ENCODE data around the gene MORC2.
A peak's percentile ranks its signal among the peaks of the same experiment; 100 is the strongest.

MORC2 gene

DNA sequence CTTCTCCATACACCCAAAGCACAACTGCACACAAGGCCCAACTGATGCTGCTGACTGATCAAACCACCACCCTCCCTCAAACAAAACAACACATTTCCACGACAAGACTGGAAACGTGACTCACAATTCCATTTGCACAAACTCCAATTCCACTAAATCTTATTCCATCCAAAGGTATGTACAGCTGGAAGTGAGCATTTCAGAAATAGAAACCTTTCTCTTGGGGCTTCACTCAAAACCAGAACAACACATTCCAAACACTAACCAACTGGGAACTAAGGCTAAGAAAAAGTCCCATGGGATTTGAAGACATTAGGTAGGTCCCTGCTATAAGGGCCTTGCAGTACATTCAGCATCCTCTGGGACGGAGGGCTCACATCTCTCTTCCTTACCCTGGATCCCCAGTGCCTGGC, 19.6 kb downstream of the MORC2 start:
- DNase-seq = no peak

GRCh38 chr22:30947816-30948454, 20.6 kb downstream of the MORC2 start:
- no peak for DNase-seq

DNA sequence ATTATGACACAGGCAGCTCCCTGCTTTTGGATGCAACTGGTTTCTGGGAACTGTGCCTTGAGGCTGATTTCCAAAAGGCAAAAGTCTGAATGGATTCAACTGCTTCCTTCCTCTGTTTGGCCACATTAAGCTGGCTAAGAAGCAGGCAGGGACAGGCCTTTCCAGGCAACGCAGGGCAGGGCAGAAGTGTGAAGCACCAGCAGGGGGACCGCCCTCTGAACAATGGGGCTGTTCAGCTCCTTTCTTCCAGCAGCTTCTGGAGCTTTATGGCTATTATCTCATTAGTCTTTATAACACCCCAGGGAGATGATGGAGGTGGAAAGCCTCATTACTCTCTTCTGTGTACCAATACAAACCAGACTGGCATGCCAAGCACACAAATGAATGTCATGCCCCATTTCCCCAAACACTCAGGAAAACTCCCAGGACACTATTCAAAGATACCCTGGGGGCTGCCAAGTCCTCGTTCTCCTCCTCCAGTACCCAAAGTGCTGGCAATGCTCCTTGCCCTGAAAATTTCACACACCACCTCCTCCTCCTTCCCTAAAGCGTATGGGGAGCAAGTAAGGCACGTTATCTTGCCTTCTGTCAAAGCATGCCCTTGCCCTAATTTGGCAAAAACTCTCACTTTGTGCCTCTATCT, 21.3 kb downstream of the MORC2 start:
- DNase-seq = no peak

- no peak for DNase-seq
These were observed 22.2 kb downstream of the MORC2 start for GRCh38 chr22:30946354-30946753.

DNA sequence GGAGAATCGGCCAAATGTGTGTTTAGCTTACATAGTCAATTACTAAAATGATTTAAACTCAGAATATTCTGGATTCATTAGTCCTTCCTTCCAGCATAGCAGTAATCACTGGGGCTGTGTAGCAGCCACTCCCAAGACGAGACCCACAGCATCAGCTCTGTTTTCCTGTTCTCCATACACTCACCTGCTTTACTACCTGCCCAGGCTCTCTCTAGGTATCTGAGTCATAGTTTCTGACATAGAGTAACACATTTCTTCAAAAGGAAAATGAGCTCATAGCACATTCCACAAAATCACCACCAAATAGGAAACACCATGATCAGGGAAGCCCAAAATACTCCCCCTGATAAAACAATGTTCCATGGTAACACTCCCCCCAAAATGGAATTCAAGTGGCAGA, 22.9 kb downstream of the MORC2 start:
- no peak for DNase-seq

DNA sequence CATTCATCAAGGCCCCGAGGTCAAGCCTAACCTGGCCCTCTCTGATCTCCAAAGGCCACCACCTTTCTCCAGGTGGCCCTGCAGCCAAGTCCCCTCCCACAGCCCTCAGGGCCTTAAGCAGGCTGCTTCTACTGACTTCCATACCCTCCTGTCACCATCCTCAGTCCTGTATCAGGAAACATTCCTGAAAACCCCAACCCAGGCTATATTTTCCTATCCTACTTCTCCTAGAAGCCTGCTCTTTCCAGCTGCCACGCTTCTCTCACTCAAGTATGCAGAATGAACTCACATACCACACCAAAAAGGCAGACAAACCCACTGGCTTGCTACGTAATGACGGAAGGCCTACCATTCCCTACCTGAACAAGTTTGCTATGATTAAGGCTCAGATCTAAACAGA, 23.6 kb downstream of the MORC2 start:
- no peak for DNase-seq

DNA sequence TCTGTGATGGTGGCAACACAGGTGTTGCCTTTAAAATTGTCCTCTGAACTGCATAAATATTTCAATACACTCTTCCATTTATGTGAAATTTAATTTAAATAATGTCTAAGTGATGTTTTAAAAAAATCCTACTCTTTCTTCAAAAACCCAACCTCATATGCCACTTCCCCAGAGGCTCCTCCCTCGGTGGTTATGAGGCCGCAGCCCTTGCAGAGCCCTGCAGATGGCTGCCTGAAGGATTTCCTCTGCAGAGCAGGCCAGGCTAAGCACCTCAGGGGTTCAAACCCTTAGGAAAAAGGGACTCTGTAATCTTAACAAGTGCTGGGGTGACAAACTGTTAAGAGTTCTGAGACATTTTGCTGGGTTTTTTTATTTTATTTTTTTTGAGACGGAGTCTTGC, 25.2 kb downstream of the MORC2 start:
- DNase-seq = no peak

- no peak for DNase-seq
These were observed 27.2 kb downstream of the MORC2 start for GRCh38 chr22:30941363-30941740.

DNA sequence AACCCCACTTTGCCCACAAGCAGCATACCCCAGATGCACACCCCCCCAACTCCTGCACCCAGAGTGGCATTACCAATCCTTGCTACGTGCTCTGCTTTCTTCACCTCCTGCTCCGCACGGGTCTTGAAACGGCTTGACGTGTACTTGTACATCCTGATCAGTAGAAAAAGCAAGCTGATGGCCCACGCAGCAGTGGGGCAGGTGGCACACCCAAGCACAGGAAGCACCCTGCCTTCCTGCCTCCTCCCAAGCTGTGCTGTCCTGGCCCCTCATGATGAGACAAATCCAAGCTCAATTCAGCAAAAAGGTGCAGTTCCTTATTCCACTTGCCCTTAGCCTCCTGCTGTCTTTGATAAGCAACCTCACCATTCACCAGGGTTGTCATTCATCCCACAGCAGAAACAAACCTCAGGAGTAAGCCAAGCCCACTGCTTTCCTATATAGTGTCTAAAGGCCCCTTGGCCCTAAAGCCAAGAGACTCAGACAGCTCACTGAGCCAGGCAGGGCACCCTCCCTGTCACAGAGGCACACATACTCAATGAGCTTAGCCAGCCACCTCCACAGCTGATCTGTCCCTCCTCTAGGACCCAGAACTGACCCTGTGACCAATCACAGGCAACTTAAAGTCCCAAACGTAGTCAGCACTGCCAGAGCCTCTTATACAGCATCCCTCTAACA, 27.8 kb downstream of the MORC2 start:
- no peak for DNase-seq

GRCh38 chr22:30934053-30934452, 34.5 kb downstream of the MORC2 start:
- DNase-seq = no peak

GRCh38 chr22:30933457-30933856, 35.1 kb downstream of the MORC2 start:
- DNase-seq = no peak

GRCh38 chr22:30932661-30933060, 35.9 kb downstream of the MORC2 start:
- DNase-seq = no peak

DNA sequence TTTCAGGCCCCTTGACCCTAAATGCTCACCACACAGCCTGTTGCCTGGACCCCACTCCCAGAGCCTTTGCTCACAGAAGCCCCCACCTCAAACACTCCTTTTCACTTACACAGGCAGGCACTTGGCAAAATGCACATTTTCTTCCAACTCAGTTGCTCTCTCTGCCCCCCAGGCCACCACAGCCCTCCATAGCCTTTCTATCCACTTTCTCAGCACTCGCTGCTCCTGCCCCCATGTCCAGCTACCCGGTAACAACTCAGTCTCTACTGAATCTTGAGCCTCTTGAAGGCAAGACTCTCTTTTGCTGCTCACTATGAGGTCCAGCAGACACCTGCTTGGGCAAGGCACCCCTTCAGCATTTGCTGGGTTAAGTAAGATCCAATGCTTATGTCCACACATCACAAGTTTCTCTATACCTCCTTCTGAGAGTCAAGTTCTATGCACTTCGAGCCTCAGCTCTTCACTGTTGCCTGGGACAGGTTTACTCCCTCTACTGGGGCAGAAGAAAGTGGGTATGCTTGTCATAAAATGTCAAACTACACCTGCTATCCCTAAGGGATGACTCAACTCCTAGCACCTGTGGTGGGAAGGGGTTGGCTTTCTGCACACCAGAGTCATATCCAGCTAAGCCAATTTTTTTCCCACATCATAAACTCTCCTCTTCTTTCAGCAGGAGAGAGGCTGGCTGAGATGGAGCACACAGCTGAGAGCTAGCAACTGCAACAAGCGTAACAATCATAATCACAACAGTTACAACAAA, 36.9 kb downstream of the MORC2 start:
- DNase-seq = no peak

DNA sequence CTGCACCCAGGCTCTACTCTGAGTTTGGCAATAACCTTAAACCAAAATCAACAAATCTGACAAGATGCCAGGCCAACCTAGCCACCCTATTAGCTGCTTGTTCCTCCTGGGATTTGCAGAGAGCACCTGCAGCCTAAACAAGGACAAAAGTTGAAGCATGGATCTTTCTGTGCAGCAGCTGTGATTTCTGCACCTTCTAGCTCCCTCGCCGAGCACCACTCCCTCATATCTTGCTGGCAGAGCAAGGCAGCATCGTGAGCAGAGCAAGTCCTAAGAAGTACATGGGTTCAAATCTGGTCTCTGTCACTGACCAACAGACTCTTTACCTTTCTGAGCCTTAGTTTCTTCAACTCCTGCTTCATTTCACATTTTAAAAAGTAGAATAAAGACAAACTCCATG, 38.3 kb downstream of the MORC2 start:
- no peak for DNase-seq

DNA sequence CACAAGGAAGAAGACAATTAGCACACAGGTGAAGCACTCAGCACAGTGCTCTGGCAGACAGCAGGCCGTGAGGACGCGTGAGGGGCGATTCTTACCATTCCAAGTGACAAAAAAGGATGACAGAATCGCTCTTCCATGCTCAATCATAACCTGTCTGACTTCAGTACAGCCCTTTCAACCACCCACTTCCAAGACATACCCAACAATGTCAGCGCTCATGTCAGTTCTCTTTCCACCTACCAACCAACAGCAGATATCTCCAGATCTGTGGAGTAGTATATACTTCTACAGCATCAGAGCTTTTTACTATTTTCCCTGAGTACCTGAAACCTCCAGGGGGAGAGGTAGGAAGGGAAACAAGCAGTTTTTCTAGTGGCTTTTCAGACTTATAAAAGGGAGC, 40.2 kb downstream of the MORC2 start:
- no peak for DNase-seq

GRCh38 chr22:30927806-30928205, 40.8 kb downstream of the MORC2 start:
- no peak for DNase-seq

DNA sequence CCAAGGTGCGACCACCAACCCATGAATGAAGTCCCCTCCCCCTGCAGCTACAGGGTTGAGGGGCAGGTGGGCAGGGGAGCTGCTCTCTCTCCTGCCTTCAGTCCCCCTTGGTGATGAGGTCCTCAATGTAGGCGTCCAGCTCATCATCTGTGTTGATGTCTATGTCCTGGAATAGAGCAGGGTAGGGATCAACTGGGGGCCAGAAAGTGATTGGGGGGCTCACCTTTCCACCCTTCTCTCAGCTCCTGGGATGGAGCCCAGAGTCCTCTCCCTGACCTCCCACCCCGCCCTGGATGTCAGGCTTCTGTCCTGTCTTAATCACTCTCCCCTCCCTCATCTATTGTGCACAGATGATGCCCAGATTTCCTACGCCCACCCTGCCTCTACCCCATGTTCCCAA, 41.9 kb downstream of the MORC2 start:
- DNase-seq = no peak

- DNase-seq = no peak
These were observed 42.9 kb downstream of the MORC2 start for GRCh38 chr22:30925667-30926066.

DNA sequence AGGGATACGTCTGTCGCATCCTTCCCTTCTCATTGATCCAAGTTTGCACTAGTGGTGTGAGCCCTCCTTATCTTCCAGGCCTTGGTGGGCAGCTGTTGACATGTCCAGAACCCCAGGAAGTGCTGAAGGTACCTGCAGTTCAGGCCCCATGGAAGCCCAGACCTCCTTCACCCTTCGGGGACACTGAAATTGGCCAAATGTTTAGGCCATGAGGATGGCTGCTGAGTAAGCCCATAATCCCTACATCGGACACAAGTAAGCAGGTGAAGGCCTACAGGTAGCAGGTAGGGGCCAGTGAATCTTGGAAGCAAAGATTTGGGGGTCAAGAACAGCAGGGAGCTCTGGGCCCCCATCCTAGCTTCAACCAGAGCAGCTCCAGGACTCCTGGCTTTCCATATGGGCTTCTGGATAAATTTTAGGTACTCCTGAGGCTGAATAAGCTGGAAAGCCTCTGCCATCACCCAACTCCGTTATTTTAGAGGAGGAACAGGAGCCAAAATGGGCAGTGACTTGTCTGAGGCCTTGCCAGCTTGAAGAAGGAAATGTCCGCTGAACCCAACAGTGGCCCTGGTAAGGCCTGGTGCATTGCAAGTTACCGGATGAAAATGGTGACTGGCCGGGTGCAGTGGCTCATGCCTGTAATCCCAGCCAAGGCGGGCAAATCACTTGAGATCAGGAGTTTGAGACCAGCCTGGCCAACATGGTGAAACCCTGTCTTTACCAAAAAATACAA, 45.2 kb downstream of the MORC2 start:
- DNase-seq = no peak

GRCh38 chr22:30922151-30922611, 46.4 kb downstream of the MORC2 start:
- DNase-seq = no peak

DNA sequence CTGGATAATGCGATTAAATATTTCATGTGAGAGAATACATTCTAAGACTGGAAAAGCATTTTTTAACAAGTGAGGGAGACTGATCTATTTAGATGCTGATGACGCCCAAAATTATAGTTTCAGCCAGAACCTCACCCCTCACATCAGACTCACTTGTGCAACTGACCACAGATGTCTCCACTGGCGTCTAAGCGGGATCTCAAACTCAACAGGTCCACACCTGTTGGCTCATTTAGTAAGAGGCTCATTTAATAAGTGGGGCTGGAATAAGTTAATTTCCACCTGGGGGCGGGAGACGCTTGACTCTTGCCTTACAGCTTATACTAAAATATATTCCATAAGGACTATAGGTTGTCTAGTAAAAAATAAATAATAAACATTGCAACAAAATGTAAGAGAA, 47.5 kb downstream of the MORC2 start:
- no peak for DNase-seq

DNA sequence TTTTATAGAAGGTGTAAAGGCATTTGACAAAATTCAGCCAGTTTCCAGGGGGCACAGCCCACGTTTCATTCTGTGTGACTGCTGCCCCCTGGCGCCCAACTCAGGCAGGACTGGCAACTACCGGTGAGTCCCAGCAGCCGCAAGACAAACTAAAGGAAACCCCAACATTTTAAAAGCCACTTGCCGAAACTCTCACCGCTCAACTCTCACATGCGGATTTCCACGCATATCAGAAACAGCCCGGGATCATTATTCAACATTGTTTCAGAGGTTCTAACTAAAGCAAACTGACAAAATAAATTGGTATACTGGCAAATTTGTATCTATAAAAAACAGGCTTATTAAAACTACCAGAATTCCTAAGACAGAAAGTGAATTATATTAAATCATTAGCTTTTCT, 48.2 kb downstream of the MORC2 start:
- peak in 1 of 2 experiments; percentile 43 for DNase-seq

DNA sequence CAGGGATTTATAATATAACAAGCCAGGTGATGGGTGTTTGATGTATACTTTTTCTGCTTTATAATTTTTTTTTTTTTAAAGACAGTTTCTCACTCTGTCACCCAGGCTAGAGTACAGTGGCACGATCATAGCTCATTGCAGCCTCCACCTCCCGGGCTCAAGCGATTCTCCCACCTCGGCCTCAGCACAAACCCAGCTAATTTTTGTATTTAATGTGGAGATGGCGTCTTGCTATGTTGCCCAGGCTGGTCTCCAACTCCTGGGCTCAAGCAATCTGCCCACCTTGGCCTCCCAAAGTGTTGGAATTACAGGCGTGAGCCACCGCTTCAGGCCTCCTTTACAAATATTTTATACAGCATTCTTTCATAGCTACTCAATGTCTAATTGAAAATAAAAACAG, 48.6 kb downstream of the MORC2 start:
- DNase-seq = no peak
